Effector memory CD8-positive, alpha-beta T cell (primary cell): Measurements from ENCODE around the gene CFAP92.
A peak's percentile ranks its signal among the peaks of the same experiment; 100 is the strongest.
"Not testable (repeated sequence)": the region's sequence is repeated elsewhere in the genome, so short reads cannot be mapped to it uniquely, and the experiment has no call there.

ENCODE experiments used
- ATAC-seq: fragments of 150-1000 bp; cut with Tn5 transposase; replicated peaks from 2 replicates; pipeline ENCODE4 v1.10.0; 2021; ENCODE audit warnings: mild to moderate bottlenecking, moderate library complexity
- DNase-seq, 3 experiments: peaks; one replicate each; pipeline ENCODE4 v3.0.0; 2021
- H3K27ac Mint-ChIP-seq, 2 donors: one replicate each; pipeline ENCODE4 v1.8.0; 2022; ENCODE audit warnings: mild to moderate bottlenecking in 2 of 2, mixed read lengths in 2 of 2, moderate library complexity in 2 of 2
- H3K27me3 Mint-ChIP-seq, 2 donors: one replicate each; pipeline ENCODE4 v1.8.0; 2022; ENCODE audit warnings: mixed read lengths in 2 of 2
- H3K36me3 Mint-ChIP-seq: one replicate; pipeline ENCODE4 v1.8.0; 2022; ENCODE audit warnings: mild to moderate bottlenecking, moderate library complexity, mixed read lengths; ENCODE audit not compliant: insufficient read depth
- H3K4me1 Mint-ChIP-seq, 2 donors: one replicate each; pipeline ENCODE4 v1.8.0; 2022; ENCODE audit warnings: low read depth in 2 of 2, mixed read lengths in 2 of 2
- H3K4me3 Mint-ChIP-seq, 2 donors: one replicate each; pipeline ENCODE4 v1.8.0; 2022; ENCODE audit warnings: mild to moderate bottlenecking in 2 of 2, mixed read lengths in 2 of 2, moderate library complexity in 2 of 2
- H3K9me3 Mint-ChIP-seq, 2 donors: one replicate each; pipeline ENCODE4 v1.8.0; 2022; ENCODE audit warnings: mixed read lengths in 2 of 2

CFAP92 gene

DNA sequence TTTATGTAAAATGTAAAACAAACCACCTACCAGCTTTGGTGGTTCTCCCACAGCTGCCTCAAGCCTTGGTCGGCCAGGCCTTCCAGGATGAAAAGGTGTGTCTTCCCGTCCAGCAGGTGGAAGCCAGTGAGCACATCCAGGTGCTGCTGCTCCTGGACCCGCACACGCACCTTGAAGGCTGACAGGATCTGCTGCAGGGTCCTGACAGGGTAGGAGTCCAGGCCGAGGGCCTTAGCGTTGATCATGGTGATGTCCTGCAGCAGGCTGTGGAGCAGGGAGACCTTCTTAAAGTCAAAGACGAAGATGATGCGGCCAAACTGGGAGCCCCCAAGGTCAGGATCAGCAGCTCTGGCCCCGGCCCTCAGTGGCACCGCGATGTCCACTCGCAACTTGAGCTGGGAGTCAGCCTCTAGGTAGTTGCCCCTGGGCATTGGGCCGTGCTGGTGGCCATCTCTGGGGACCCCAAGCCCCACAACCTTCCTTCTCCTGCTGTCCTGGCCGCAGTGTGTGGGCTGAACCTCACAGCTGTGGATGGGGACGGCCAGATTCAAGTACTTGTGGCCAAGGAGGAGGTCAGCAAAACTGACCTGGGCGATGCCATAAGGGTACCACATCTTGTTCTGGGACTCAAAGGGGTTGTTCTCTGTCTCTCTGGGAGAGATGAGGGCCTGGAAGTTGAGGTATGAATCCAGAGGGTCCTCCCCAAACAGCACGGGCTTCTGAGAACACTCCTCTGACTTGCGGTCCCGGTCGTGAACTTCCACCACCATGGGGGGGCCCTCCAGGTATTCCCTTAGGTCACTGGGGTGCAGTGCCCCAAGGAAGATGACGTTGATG is 48.6 kb downstream of the CFAP92 start:
- peaks cover 2% of the 10 kb centered on the region for H3K36me3 Mint-ChIP-seq
- H3K4me3 Mint-ChIP-seq = no peak overlapping the region
- H3K27ac Mint-ChIP-seq = no peak overlapping the region
- no peak for ATAC-seq
- no peak for DNase-seq
- no peaks in the 10 kb centered on the region for H3K9me3 Mint-ChIP-seq
- peaks cover 18 to 25% of the 10 kb centered on the region in 2 donors for H3K27me3 Mint-ChIP-seq
- H3K4me1 Mint-ChIP-seq = no peaks in the 10 kb centered on the region

DNA sequence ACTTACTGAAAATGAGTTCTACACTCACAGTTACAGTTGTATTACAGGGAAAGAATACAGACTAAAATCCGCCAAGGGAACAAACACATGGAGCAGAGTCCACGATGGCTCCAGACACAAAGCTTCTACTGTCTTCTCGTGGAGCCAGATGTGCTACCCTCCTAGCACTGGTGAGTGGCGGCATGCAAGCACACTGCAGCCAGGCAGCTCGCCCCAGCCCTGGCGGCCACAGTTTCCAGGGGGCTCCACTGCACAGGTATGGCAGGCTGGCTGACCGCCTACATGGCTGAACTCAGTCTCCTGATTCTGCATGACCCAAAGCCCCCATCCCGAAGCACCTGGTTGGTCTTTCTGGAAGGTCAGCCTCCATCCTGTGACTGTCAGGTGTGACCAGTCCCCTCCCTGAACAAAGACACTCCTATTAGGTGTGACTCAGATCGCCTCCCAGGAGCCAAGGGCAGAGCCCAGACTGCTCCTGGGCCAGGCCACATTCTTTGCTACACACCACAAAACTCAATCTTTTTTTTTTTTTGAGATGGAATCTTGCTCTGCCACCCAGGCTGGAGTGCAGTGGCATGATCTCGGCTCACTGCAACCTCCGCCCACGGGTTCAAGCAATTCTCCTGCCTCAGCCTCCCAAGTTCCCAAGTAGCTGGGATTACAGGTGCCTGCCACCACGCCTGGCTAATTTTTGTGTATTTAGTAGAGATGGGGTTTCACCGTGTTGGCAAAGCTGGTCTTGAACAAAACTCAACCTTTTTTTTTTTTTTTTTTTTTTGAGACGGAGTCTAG is 51.5 kb downstream of the CFAP92 start:
- no peak overlapping the region for H3K27ac Mint-ChIP-seq
- no peak overlapping the region for H3K4me3 Mint-ChIP-seq
- ATAC-seq (no peak), DNase-seq (no peak)
- peaks cover 28 to 38% of the 10 kb centered on the region in 2 donors for H3K27me3 Mint-ChIP-seq
- H3K9me3 Mint-ChIP-seq = no peaks in the 10 kb centered on the region
- peaks cover 2% of the 10 kb centered on the region for H3K36me3 Mint-ChIP-seq
- no peaks in the 10 kb centered on the region for H3K4me1 Mint-ChIP-seq

DNA sequence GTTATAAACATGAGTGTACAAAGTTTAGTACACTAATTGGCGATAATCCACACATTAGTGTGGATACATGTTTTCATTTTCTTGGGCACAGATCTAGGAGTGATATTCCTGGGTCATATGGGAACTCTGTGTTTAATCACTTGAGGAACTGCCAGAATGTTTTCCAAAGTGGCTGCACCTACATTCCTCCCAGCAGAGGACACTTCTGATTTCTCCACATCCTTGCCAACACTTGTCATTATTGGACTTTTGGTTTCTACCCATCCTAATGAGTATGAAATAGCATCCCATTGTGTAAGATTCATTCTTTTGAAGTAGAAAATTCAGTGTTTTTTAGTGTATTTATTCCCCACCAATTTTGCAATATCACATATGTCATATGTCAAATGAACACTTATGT is 53.6 kb downstream of the CFAP92 start:
- Mint-ChIP-seq H3K4me3 (no peak overlapping the region), H3K36me3 (peaks cover 2% of the 10 kb centered on the region), H3K4me1 (no peaks in the 10 kb centered on the region), H3K9me3 (no peaks in the 10 kb centered on the region), H3K27ac (no peak overlapping the region), H3K27me3 (peaks cover 40 to 55% of the 10 kb centered on the region in 2 donors)
- DNase-seq (no peak), ATAC-seq (no peak)

DNA sequence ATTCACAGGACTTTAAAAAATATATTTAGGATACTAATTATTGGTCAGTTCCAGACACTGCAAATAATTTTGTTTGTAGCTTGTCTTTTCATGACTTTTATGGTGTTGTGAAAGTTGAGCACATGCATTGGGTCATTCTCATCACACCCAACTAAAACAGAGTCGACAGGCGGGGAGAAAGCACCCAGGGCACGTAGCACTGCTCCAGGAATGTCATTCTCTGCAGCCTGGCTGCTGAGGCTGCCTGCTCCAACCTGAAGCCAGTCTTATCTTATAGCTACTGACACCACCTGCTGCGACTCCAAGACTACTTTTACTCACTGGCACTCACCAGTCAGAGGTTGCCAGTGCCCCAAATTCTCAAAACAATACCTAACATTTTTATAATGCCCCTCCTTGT is 57.5 kb downstream of the CFAP92 start:
- Mint-ChIP-seq H3K36me3 (no peaks in the 10 kb centered on the region), H3K4me1 (no peaks in the 10 kb centered on the region), H3K4me3 (no peak overlapping the region), H3K27me3 (peaks cover 45 to 68% of the 10 kb centered on the region in 2 donors), H3K27ac (peak overlapping the region in 1 of 2 donors; percentile 48), H3K9me3 (no peaks in the 10 kb centered on the region)
- DNase-seq = no peak
- no peak for ATAC-seq

DNA sequence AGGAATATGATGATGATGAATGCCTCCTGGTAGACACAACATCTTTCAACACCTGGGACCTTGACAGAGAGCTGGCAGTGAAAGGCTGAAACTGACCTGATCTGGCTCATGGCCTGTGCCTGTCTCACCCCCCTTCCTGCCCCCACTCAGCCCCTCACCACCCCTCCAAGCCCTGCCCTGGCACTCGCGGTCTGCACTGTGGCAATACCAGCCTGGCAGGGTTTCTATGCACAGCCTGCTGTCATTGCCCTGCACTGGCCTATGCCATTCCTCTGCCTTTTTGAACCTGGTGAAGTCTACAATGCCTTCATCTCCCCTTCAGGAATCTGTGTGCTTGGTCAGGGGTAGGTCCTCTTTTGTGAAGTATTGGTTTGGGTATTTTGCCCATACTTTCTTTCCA is 58.0 kb downstream of the CFAP92 start:
- Mint-ChIP-seq H3K4me3 (no peak overlapping the region), H3K9me3 (no peaks in the 10 kb centered on the region), H3K4me1 (no peaks in the 10 kb centered on the region), H3K27me3 (peaks cover 45 to 68% of the 10 kb centered on the region in 2 donors), H3K27ac (no peak overlapping the region), H3K36me3 (no peaks in the 10 kb centered on the region)
- ATAC-seq (no peak), DNase-seq (no peak)

GRCh38 chr3:128933922-128934253 is 60.0 kb downstream of the CFAP92 start:
- Mint-ChIP-seq H3K27me3 (peaks cover 41 to 60% of the 10 kb centered on the region in 2 donors), H3K4me1 (no peaks in the 10 kb centered on the region)

DNA sequence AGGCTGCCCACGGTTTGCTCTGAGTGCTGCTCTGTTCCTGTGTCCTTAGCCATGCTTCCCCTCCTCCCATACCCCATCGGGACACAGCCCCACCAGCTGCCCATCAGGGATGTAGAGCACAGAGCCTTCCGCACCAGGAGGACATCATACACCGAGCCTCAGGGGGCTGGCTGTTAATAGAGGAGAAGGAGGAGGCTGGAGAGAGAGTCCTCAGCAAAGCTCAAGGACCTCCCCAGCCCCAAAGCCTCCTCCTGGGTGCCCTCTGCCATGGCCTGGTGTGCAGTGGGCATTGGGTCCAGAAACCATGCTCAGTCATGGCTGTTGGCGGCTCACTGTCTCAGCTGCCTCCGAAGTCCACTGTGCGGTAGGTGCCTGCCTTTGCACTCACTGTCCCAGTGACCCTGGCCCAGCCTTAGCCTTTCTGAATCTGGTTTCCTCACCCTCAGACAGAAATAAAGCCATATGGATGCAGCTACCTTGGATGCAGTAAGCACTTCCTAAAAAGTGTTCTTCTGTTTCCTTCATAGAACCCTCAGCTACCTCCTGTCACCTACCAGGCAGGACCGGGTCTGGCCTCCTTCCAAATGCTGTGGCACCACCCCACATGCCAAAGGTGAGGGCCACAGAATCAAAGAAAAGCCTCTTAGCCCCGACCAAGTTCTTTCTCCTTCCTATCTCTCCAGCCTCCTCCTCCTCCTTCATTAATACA is 60.5 kb downstream of the CFAP92 start:
- H3K4me3 Mint-ChIP-seq = no peak overlapping the region
- peaks cover 41 to 60% of the 10 kb centered on the region in 2 donors for H3K27me3 Mint-ChIP-seq
- H3K27ac Mint-ChIP-seq = no peak overlapping the region
- ATAC-seq (no peak), DNase-seq (no peak)
- H3K36me3 Mint-ChIP-seq = no peaks in the 10 kb centered on the region
- no peaks in the 10 kb centered on the region for H3K4me1 Mint-ChIP-seq
- H3K9me3 Mint-ChIP-seq = no peaks in the 10 kb centered on the region

More at GRCh38 chr3:128933922-128934253, 60.0 kb downstream of the CFAP92 start:
- no peaks in the 10 kb centered on the region for H3K9me3 Mint-ChIP-seq
- H3K27ac Mint-ChIP-seq = no peak overlapping the region
- ATAC-seq (no peak), DNase-seq (no peak)
- H3K36me3 Mint-ChIP-seq = no peaks in the 10 kb centered on the region
- H3K4me3 Mint-ChIP-seq = no peak overlapping the region

- ATAC-seq = no peak
- no peaks in the 10 kb centered on the region for H3K4me1 Mint-ChIP-seq
- H3K9me3 Mint-ChIP-seq = no peaks in the 10 kb centered on the region
- H3K36me3 Mint-ChIP-seq = no peaks in the 10 kb centered on the region
- no peak for DNase-seq
- peaks cover 41 to 60% of the 10 kb centered on the region in 2 donors for H3K27me3 Mint-ChIP-seq
- H3K4me3 Mint-ChIP-seq = no peak overlapping the region
- no peak overlapping the region for H3K27ac Mint-ChIP-seq
Observed at GRCh38 chr3:128932516-128933212, 61.2 kb downstream of the CFAP92 start.

- H3K27me3 Mint-ChIP-seq = peaks cover 30 to 50% of the 10 kb centered on the region in 2 donors
- no peaks in the 10 kb centered on the region for H3K9me3 Mint-ChIP-seq
- no peak for ATAC-seq
- H3K36me3 Mint-ChIP-seq = no peaks in the 10 kb centered on the region
- no peaks in the 10 kb centered on the region for H3K4me1 Mint-ChIP-seq
- H3K27ac Mint-ChIP-seq = no peak overlapping the region
- H3K4me3 Mint-ChIP-seq = no peak overlapping the region
- no peak for DNase-seq
Observed at GRCh38 chr3:128931046-128931445, 62.8 kb downstream of the CFAP92 start.

- H3K4me3 Mint-ChIP-seq = no peak overlapping the region
- no peaks in the 10 kb centered on the region for H3K4me1 Mint-ChIP-seq
- H3K36me3 Mint-ChIP-seq = no peaks in the 10 kb centered on the region
- H3K9me3 Mint-ChIP-seq = no peaks in the 10 kb centered on the region
- H3K27ac Mint-ChIP-seq = no peak overlapping the region
- DNase-seq (no peak), ATAC-seq (no peak)
- peaks cover 23 to 35% of the 10 kb centered on the region in 2 donors for H3K27me3 Mint-ChIP-seq
Observed at GRCh38 chr3:128929364-128929763, 64.5 kb downstream of the CFAP92 start.

- peaks cover 17 to 21% of the 10 kb centered on the region in 2 donors for H3K4me1 Mint-ChIP-seq
- H3K27ac Mint-ChIP-seq = peak overlapping the region; percentile 80 to 84
- H3K9me3 Mint-ChIP-seq, DNase-seq, H3K36me3 Mint-ChIP-seq, ATAC-seq, H3K27me3 Mint-ChIP-seq: not testable (repeated sequence)
- H3K4me3 Mint-ChIP-seq = peak overlapping the region; percentile 76 to 83
Observed at GRCh38 chr3:128923986-128924385, 69.9 kb downstream of the CFAP92 start.

- Mint-ChIP-seq H3K36me3 (no peaks in the 10 kb centered on the region), H3K4me1 (peaks cover 17 to 21% of the 10 kb centered on the region in 2 donors), H3K27me3 (no peaks in the 10 kb centered on the region), H3K27ac (peak overlapping the region; percentile 80 to 84), H3K4me3 (peak overlapping the region; percentile 76 to 83), H3K9me3 (peaks cover 0 to 5% of the 10 kb centered on the region in 2 donors)
- peak; percentile 68 for ATAC-seq
- no peak for DNase-seq
Observed at GRCh38 chr3:128923576-128923975, 70.3 kb downstream of the CFAP92 start.
